ENCODE results near the gene LIFR. TPM values are rescaled to one million over a fixed set of nuclear protein-coding genes. Genes with fewer than 3 reads are reported as not detected.

The LIFR gene
- total RNA-seq, 1 donor from 2014 or later = 13.8 TPM

DNA sequence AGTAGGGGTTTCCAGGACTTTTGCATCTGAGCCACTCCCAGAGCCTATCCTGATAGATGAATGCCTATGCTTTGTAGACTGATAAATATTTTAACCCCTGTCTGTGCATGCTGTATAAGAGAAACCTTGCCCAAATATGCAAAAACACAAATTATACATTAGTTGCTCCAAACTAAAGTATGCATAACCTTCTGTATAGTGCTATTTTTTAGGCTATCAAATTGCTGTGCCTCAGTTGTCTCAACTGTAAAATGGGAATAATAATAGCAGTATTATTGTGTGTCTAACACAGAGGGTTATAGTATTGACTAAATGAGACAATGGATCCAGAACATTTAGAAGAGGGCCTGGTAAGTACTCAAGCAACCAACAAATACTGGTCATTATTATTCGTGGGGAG is 117.7 kb downstream of the LIFR start:
- Histone ChIP-seq H3K36me3 (ENCODE audit: control insufficient read depth, insufficient read depth, low read length) (no peaks in the 10 kb centered on the region), H3K4me3 (ENCODE audit: low read depth, low read length) (no peak overlapping the region), H3K27me3 (ENCODE audit: control insufficient read depth, insufficient read depth, low read length) (no peaks in the 10 kb centered on the region)
- TF ChIP-seq, protein P1, sequence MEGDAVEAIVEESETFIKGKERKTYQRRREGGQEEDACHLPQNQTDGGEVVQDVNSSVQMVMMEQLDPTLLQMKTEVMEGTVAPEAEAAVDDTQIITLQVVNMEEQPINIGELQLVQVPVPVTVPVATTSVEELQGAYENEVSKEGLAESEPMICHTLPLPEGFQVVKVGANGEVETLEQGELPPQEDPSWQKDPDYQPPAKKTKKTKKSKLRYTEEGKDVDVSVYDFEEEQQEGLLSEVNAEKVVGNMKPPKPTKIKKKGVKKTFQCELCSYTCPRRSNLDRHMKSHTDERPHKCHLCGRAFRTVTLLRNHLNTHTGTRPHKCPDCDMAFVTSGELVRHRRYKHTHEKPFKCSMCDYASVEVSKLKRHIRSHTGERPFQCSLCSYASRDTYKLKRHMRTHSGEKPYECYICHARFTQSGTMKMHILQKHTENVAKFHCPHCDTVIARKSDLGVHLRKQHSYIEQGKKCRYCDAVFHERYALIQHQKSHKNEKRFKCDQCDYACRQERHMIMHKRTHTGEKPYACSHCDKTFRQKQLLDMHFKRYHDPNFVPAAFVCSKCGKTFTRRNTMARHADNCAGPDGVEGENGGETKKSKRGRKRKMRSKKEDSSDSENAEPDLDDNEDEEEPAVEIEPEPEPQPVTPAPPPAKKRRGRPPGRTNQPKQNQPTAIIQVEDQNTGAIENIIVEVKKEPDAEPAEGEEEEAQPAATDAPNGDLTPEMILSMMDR (IDR thresholded peaks at IDR 0.05; ENCODE audit: insufficient read depth, low read length, poor library complexity, severe bottlenecking) = no peak
- no peak for DNase-seq (ENCODE audit: low read depth)

DNA sequence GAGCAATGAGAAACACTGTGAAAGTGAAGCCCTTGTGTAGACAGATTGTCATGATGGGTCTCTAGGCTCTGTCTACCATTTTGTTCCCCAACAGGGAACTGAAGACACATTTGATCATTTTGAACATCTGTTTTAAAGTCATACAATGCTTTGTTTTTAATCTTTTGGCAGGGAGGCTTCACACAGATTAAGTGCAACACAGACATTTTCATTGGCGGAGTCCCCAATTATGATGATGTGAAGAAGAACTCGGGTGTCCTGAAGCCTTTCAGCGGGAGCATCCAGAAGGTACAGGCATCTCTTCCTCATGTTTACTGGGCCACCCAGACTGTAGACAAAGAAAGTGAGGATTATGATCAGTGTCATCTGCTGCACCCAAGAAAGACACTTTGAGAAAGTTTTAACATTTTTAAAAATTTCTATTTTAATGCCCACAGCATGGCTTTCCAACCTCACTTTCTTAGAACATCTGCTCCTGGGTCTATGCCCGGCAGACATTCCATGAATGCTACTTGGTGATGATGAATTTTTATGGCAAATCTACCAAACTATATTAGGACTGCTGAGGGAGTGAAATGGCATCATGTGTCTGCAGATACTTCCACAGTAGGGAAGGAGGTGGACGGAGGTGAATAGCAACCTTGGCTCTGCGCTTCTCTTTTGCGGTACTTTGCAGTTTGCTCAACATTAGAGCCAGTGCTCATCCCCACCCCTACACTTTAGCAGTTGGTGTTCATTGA is 121.3 kb downstream of the LIFR start:
- TF ChIP-seq, protein P1 (IDR thresholded peaks at IDR 0.05; ENCODE audit: insufficient read depth, low read length, poor library complexity, severe bottlenecking) = no peak
- H3K27me3 ChIP-seq (ENCODE audit: control insufficient read depth, insufficient read depth, low read length) = no peaks in the 10 kb centered on the region
- H3K36me3 ChIP-seq (ENCODE audit: control insufficient read depth, insufficient read depth, low read length) = no peaks in the 10 kb centered on the region
- H3K4me3 ChIP-seq (ENCODE audit: low read depth, low read length) = no peak overlapping the region
- no peak for DNase-seq (ENCODE audit: low read depth)

DNA sequence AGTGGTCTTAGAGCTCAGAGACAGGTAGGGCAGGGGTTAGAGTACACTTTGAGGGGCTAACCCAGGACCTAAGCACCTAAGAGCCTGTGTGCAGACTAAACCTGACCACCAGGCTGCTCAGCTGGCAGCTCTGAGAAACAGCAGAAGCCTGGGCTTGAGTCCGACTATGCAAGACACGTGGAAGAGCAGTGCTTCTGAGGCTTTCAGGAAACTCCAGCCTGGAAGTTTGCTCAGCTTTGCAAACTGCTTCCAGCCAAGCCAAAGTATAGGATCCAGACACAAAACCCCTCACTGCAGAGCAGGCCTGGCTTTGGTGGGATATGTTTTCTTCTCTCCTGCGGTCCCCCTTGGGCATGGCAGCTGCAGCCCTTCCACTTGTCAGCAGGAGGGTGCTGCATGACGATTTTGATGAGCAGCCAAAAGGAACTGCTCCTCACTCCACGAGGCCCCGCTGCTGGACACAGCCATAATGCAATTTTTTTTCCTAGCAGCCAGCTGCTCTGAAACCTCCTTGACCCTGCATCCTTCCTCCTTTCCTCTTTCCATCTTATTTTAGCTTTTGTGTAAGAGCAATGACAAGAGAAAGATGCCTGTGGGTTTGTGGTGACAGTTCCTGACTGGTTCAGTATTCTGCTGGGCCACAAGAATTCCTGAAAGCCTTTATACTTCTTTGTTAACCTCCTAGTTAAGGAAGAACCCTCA is 123.1 kb downstream of the LIFR start:
- TF ChIP-seq, protein P1 (IDR thresholded peaks at IDR 0.05; ENCODE audit: insufficient read depth, low read length, poor library complexity, severe bottlenecking) = no peak
- no peaks in the 10 kb centered on the region for H3K36me3 ChIP-seq (ENCODE audit: control insufficient read depth, insufficient read depth, low read length)
- peak; percentile 42 for DNase-seq (ENCODE audit: low read depth)

DNA sequence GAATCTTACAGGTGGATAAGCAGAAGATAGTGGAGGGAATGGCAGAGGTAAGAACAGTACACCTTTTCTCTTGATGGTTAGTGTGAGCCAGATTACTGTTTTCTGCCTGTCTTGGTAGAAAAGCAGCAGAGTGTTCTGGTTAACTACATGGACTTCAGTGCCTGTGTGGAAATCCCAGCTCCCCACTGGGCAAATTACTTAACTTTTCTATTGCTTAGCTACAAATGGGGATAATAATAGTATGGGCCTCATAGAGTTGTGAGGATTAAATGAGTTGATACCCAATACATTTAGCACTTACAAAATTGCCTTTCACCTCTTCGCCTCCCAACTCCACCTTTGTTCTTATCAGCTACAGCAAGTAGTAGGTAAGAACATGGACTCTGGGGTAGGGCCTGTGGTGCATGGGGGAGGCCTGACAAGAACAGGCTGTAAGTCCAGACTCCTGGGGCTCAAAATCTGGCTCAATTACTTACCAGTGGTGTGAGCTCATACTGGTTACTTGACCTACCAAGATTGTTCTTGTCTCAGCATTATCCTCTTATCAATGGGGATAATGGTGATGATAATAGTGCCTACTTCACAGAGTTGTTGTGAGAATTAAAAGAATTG is 125.1 kb downstream of the LIFR start:
- TF ChIP-seq, protein P1 (IDR thresholded peaks at IDR 0.05; ENCODE audit: insufficient read depth, low read length, poor library complexity, severe bottlenecking) = no peak

More for the DNA sequence above, 123.1 kb downstream of the LIFR start:
- H3K4me3 ChIP-seq (ENCODE audit: low read depth, low read length) = no peak overlapping the region
- no peaks in the 10 kb centered on the region for H3K27me3 ChIP-seq (ENCODE audit: control insufficient read depth, insufficient read depth, low read length)

DNA sequence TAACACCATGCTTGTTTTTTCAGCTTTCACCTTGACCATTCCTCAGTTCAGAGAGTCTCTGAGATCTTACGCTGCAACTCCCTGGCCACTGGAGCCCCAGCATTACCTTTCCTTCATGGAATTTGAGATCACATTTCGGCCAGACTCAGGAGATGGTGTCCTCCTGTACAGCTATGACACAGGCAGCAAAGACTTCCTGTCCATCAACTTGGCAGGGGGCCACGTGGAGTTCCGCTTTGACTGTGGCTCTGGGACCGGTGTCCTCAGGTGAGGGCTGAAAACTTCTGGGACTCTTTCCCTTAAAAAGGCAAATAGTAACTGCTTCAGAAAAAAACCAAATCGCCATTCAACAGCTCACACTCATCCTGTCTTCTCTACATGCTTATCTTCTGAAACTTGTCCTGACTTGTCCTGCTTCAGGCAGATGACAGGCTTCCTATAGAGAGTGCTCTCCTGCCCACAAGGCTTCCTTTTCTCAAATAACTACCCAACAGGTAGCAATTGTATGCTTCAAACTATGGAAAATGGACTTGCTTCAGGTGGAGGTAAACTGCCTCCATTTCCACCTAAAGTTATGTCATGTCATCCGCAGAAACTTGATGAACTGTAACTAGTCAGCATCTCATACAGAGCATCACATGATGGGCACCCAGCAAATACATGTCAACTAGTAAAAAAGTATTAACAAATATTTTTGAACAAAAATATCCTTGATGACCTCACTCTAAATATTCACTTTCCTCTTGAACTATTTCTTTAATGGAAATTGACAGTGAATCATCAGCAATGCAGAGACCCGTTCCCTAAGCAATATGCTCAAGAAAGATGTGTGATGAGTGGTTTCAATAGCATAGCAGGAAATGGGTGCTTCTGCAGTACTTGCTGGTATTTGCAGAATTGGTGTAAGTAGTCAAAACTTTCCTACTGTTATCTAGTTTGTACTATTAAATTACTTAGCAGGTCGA is 129.2 kb downstream of the LIFR start:
- Histone ChIP-seq H3K4me3 (ENCODE audit: low read depth, low read length) (no peak overlapping the region), H3K27me3 (ENCODE audit: control insufficient read depth, insufficient read depth, low read length) (no peaks in the 10 kb centered on the region), H3K36me3 (ENCODE audit: control insufficient read depth, insufficient read depth, low read length) (no peaks in the 10 kb centered on the region)
- no peak for DNase-seq (ENCODE audit: low read depth)
- TF ChIP-seq, protein P1 (IDR thresholded peaks at IDR 0.05; ENCODE audit: insufficient read depth, low read length, poor library complexity, severe bottlenecking) = no peak

More for the DNA sequence above, 125.1 kb downstream of the LIFR start:
- Histone ChIP-seq H3K4me3 (ENCODE audit: low read depth, low read length) (no peak overlapping the region), H3K27me3 (ENCODE audit: control insufficient read depth, insufficient read depth, low read length) (no peaks in the 10 kb centered on the region), H3K36me3 (ENCODE audit: control insufficient read depth, insufficient read depth, low read length) (no peaks in the 10 kb centered on the region)
- no peak for DNase-seq (ENCODE audit: low read depth)

Data from kidney epithelial cell (primary cell).